Vagina (tissue), 2 donors: ENCODE results near the gene PDIA5. TPM values are rescaled to one million over a fixed set of nuclear protein-coding genes. Genes with fewer than 3 reads are reported as not detected.

Experiments
- DNase-seq, 2 donors: peaks; one replicate each; pipeline ENCODE4 v3.0.0-alpha.2; 2017; ENCODE audit errors: extremely low spot score in 2 of 2
- H3K27ac ChIP-seq: fragments of 200-600 bp; sonication (generic); one replicate; pipeline ENCODE4 v1.5.1; 2019
- H3K27me3 ChIP-seq: fragments of 200-600 bp; sonication (generic); one replicate; pipeline ENCODE4 v1.5.1; 2019
- H3K36me3 ChIP-seq, 2 donors: fragments of 200-600 bp; sonication (generic); one replicate each; pipeline ENCODE4 v1.5.1; 2017 to 2019
- H3K4me1 ChIP-seq: fragments of 200-600 bp; sonication (generic); one replicate; pipeline ENCODE4 v1.5.1; 2019
- H3K4me3 ChIP-seq, 2 donors: fragments of 200-600 bp; sonication (generic); 1 replicate in 1 of 2; 2 replicates in 1 of 2; pipeline ENCODE4 v1.5.1; 2016 to 2019
- H3K9me3 ChIP-seq: fragments of 200-600 bp; sonication (generic); one replicate; pipeline ENCODE4 v1.5.1; 2019
- CTCF ChIP-seq, 3 experiments: fragments of 450-650 bp in 2 of 3; fragments of 200-600 bp in 1 of 3; sonication (generic) in 1 of 3; IDR thresholded peaks; one replicate each; pipeline ENCODE4 v1.5.1; 2017 to 2019; ENCODE audit warnings: antibody characterized with exemption in 3 of 3, mild to moderate bottlenecking in 2 of 3, moderate library complexity in 2 of 3
- POLR2A ChIP-seq, 2 donors: fragments of 450-650 bp; IDR thresholded peaks; one replicate each; pipeline ENCODE4 v1.6.1; 2017; ENCODE audit warnings: antibody characterized with exemption in 2 of 2, mild to moderate bottlenecking in 2 of 2, moderate library complexity in 2 of 2
- POLR2AphosphoS5 ChIP-seq, 2 donors: sonication (generic); formaldehyde crosslinking; IDR thresholded peaks; one replicate each; pipeline ENCODE4 v1.9.0; 2017; ENCODE audit warnings: antibody characterized with exemption in 2 of 2, mild to moderate bottlenecking in 2 of 2, low read depth in 1 of 2; ENCODE audit not compliant: insufficient read depth in 1 of 2
- intact Hi-C: fragments of 100-400 bp; cut with DNase I; formaldehyde crosslinking; loops from one replicate; pipeline ENCODE4 v1.15.1; 2023
- total RNA-seq: library from RNA; depleted of rRNA; stranded (reverse); fragments of >200 nt; gene quantifications from one replicate; pipeline ENCODE4 v1.2.3, GENCODE V29; 2016

The PDIA5 gene
- 18.9 TPM for total RNA-seq

GRCh38 chr3:123066896-123067688 lies at the start of gene PDIA5:
TSS of gene PDIA5 (plus strand) at chr3:123067025. CDS start at chr3:123067165, 140 bp downstream.
- intact Hi-C loops = no loop called here
- H3K4me3 ChIP-seq = peak within 1 kb of the TSS; percentile 68 to 92
- peak within 1 kb of the TSS; percentile 60 for H3K27ac ChIP-seq
- TF ChIP-seq CTCF (IDR thresholded peaks at IDR 0.05) (no peak), POLR2AphosphoS5 (IDR thresholded peaks at IDR 0.05; ENCODE audit: insufficient read depth in 1 of 2, low read depth in 1 of 2) (peak in 1 of 2 donors; percentile 79), POLR2A (IDR thresholded peaks at IDR 0.05) (peak in 1 of 2 donors; percentile 51)
- H3K9me3 ChIP-seq = no peaks in the 10 kb centered on the region
- no peaks in the 10 kb centered on the region for H3K27me3 ChIP-seq
- peak in 1 of 2 donors; percentile 91 for DNase-seq
- no peaks in the 10 kb centered on the region for H3K36me3 ChIP-seq
- peaks cover 31% of the 10 kb centered on the region for H3K4me1 ChIP-seq

GRCh38 chr3:123018683-123019082 lies 48.1 kb upstream of the PDIA5 start:
- TF ChIP-seq POLR2A (IDR thresholded peaks at IDR 0.05) (no peak), CTCF (IDR thresholded peaks at IDR 0.05) (no peak), POLR2AphosphoS5 (IDR thresholded peaks at IDR 0.05; ENCODE audit: insufficient read depth in 1 of 2, low read depth in 1 of 2) (no peak)
- no peak overlapping the region for H3K27ac ChIP-seq
- no peaks in the 10 kb centered on the region for H3K4me1 ChIP-seq
- H3K36me3 ChIP-seq = no peaks in the 10 kb centered on the region
- intact Hi-C loops = no loop called here
- no peak overlapping the region for H3K4me3 ChIP-seq
- no peak for DNase-seq
- H3K27me3 ChIP-seq = no peaks in the 10 kb centered on the region
- no peaks in the 10 kb centered on the region for H3K9me3 ChIP-seq

GRCh38 chr3:123019161-123019560 lies 47.7 kb upstream of the PDIA5 start:
- Histone ChIP-seq H3K4me3 (no peak overlapping the region), H3K27ac (no peak overlapping the region), H3K4me1 (no peaks in the 10 kb centered on the region), H3K27me3 (no peaks in the 10 kb centered on the region), H3K36me3 (no peaks in the 10 kb centered on the region), H3K9me3 (no peaks in the 10 kb centered on the region)
- no peak for DNase-seq
- TF ChIP-seq POLR2AphosphoS5 (IDR thresholded peaks at IDR 0.05; ENCODE audit: insufficient read depth in 1 of 2, low read depth in 1 of 2) (no peak), CTCF (IDR thresholded peaks at IDR 0.05) (no peak), POLR2A (IDR thresholded peaks at IDR 0.05) (no peak)
- intact Hi-C loops = no loop called here

- TF ChIP-seq POLR2A (IDR thresholded peaks at IDR 0.05) (no peak), CTCF (IDR thresholded peaks at IDR 0.05) (no peak), POLR2AphosphoS5 (IDR thresholded peaks at IDR 0.05; ENCODE audit: insufficient read depth in 1 of 2, low read depth in 1 of 2) (no peak)
- Histone ChIP-seq H3K36me3 (no peaks in the 10 kb centered on the region), H3K4me3 (no peak overlapping the region), H3K27ac (no peak overlapping the region), H3K4me1 (no peaks in the 10 kb centered on the region), H3K9me3 (no peaks in the 10 kb centered on the region), H3K27me3 (no peaks in the 10 kb centered on the region)
- intact Hi-C loops = no loop called here
- DNase-seq = no peak
Observed at GRCh38 chr3:123019591-123019990, 47.2 kb upstream of the PDIA5 start.

GRCh38 chr3:123020709-123021108 lies 46.1 kb upstream of the PDIA5 start:
- no peaks in the 10 kb centered on the region for H3K9me3 ChIP-seq
- no peak overlapping the region for H3K27ac ChIP-seq
- DNase-seq = no peak
- intact Hi-C loops = no loop called here
- TF ChIP-seq POLR2A (IDR thresholded peaks at IDR 0.05) (no peak), CTCF (IDR thresholded peaks at IDR 0.05) (no peak), POLR2AphosphoS5 (IDR thresholded peaks at IDR 0.05; ENCODE audit: insufficient read depth in 1 of 2, low read depth in 1 of 2) (no peak)
- no peaks in the 10 kb centered on the region for H3K4me1 ChIP-seq
- no peaks in the 10 kb centered on the region for H3K36me3 ChIP-seq
- no peak overlapping the region for H3K4me3 ChIP-seq
- H3K27me3 ChIP-seq = no peaks in the 10 kb centered on the region
